22Rv1 (cell line): ENCODE data around the gene MRGPRD.

Experiments
- ZFX ChIP-seq: fragments of 450-650 bp; IDR thresholded peaks from 2 replicates; pipeline ENCODE4 v1.6.1; 2017; ENCODE audit warnings: antibody characterized with exemption, borderline replicate concordance
- TF ChIP-seq, protein P1 (sequence below): fragments of 450-650 bp; IDR thresholded peaks from 2 replicates; pipeline ENCODE4 v1.5.1; 2017; ENCODE audit warnings: mild to moderate bottlenecking

- TF ChIP-seq, protein P1, sequence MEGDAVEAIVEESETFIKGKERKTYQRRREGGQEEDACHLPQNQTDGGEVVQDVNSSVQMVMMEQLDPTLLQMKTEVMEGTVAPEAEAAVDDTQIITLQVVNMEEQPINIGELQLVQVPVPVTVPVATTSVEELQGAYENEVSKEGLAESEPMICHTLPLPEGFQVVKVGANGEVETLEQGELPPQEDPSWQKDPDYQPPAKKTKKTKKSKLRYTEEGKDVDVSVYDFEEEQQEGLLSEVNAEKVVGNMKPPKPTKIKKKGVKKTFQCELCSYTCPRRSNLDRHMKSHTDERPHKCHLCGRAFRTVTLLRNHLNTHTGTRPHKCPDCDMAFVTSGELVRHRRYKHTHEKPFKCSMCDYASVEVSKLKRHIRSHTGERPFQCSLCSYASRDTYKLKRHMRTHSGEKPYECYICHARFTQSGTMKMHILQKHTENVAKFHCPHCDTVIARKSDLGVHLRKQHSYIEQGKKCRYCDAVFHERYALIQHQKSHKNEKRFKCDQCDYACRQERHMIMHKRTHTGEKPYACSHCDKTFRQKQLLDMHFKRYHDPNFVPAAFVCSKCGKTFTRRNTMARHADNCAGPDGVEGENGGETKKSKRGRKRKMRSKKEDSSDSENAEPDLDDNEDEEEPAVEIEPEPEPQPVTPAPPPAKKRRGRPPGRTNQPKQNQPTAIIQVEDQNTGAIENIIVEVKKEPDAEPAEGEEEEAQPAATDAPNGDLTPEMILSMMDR = no peak
- no peak for TF ChIP-seq ZFX
These were observed 26.0 kb upstream of the MRGPRD start for GRCh38 chr11:69006816-69007215.
